K562 (cell line): ENCODE measurements around the gene RERE. TPM values are rescaled to one million over a fixed set of nuclear protein-coding genes. Genes with fewer than 3 reads are reported as not detected.
A peak's percentile ranks its signal among the peaks of the same experiment; 100 is the strongest.

Source experiments
- DMBX1 ChIP-seq: fragments of 250-450 bp; sonication (Bioruptor Pico); IDR thresholded peaks from 2 replicates; pipeline ENCODE4 v1.8.0; 2022; ENCODE audit warnings: inconsistent platforms, mild to moderate bottlenecking, moderate library complexity, borderline replicate concordance
- HSF4 ChIP-seq: fragments of 250-450 bp; sonication (Bioruptor Pico); IDR thresholded peaks from 2 replicates; pipeline ENCODE4 v2.1.2; 2022; ENCODE audit warnings: mild to moderate bottlenecking, moderate library complexity, borderline replicate concordance
- MTA2 ChIP-seq: fragments of 450-650 bp; IDR thresholded peaks from 2 replicates; pipeline ENCODE4 v1.6.1; 2016; ENCODE audit warnings: low read depth
- NFE2 ChIP-seq: IDR thresholded peaks from 2 replicates; pipeline ENCODE4 v1.6.1; 2014; ENCODE audit warnings: antibody characterized with exemption, low read depth
- PCBP1 ChIP-seq: fragments of 200-400 bp; formaldehyde crosslinking; IDR thresholded peaks from 2 replicates; pipeline ENCODE4 v1.6.1; 2018; ENCODE audit warnings: mild to moderate bottlenecking, low read depth, low read length; ENCODE audit not compliant: poor library complexity, severe bottlenecking
- ZNF589 ChIP-seq: fragments of 200-800 bp; sonication (Bioruptor generic); IDR thresholded peaks from 2 replicates; pipeline ENCODE4 v1.6.1; 2016; ENCODE audit warnings: low read depth, missing genetic modification characterization, missing compliant biosample characterization
- ZNF668 ChIP-seq: fragments of 250-450 bp; sonication (Bioruptor Pico); IDR thresholded peaks from 2 replicates; pipeline ENCODE4 v1.8.0; 2022; ENCODE audit warnings: mild to moderate bottlenecking, inconsistent platforms
- polyA plus RNA-seq, 8 experiments: library from polyadenylated mRNA; depleted of rRNA in 4 of 8; stranded (reverse) in 5 of 8; unstranded in 3 of 8; fragments of >200 nt; fragmentation: Nextera tagmentation in 2 of 8; fragmentation: Illumina TruSeq in 1 of 8; extraction: Ambion mirVana in 2 of 8; extraction: Trizol in 1 of 8; gene quantifications; 2 replicates each; pipeline versions ENCODE4 v1.2.1 to v1.2.3, GENCODE V29; 2011 to 2014; ENCODE audit warnings: inconsistent platforms in 1 of 8, missing spikeins in 1 of 8
- total RNA-seq, 7 experiments: library from RNA; depleted of rRNA in 6 of 7; stranded (reverse); fragments of >200 nt in 6 of 7; fragmentation: Illumina TruSeq in 2 of 7; extraction: Trizol in 2 of 7; gene quantifications; 2 replicates each; pipeline versions ENCODE4 v1.2.1 to v1.2.3, GENCODE V29; 2011 to 2021; ENCODE audit warnings: low replicate concordance in 1 of 7
- TF ChIP-seq, protein P1 (sequence below): fragments of 200-800 bp; sonication (Bioruptor generic); IDR thresholded peaks from 2 replicates; pipeline ENCODE4 v1.6.1; 2017; ENCODE audit warnings: missing genetic modification characterization, missing compliant biosample characterization
- TF ChIP-seq, protein P2 (sequence below): fragments of 450-650 bp; IDR thresholded peaks from one replicate; pipeline ENCODE4 v1.6.1; 2018; ENCODE audit warnings: mild to moderate bottlenecking, moderate library complexity; ENCODE audit not compliant: partially characterized antibody
- TF ChIP-seq, protein P3 (sequence below): fragments of 450-650 bp; formaldehyde crosslinking; IDR thresholded peaks from 2 replicates; pipeline ENCODE4 v1.4.0; 2020; ENCODE audit warnings: mild to moderate bottlenecking, mixed read lengths
- TF ChIP-seq, protein P4 (sequence below), 2 experiments: IDR thresholded peaks in 1 of 2; conservative IDR thresholded peaks in 1 of 2; 2 replicates each; pipeline ENCODE4 v1.6.1; 2016; ENCODE audit warnings: low read depth in 2 of 2, mild to moderate bottlenecking in 1 of 2, missing compliant biosample characterization in 1 of 2, missing genetic modification characterization in 1 of 2, moderate library complexity in 1 of 2
- TF ChIP-seq, protein P5 (sequence below): fragments of 250-450 bp; sonication (Bioruptor Pico); IDR thresholded peaks from 2 replicates; pipeline ENCODE4 v1.9.0; 2021; ENCODE audit warnings: mild to moderate bottlenecking, inconsistent platforms
- TF ChIP-seq, protein P6 (sequence below): IDR thresholded peaks from 2 replicates; pipeline ENCODE4 v1.6.1; 2014; ENCODE audit warnings: antibody characterized with exemption
- TF ChIP-seq, protein P7 (sequence below): fragments of 250-450 bp; sonication (Bioruptor Pico); IDR thresholded peaks from 2 replicates; pipeline ENCODE4 v1.6.1; 2021; ENCODE audit warnings: mild to moderate bottlenecking

The RERE gene
- total and polyA plus RNA-seq, 9 of the 15 experiments (the other 6 are each of a cell fraction or from before 2014, with no cell fraction given): 3.0 to 51.5 (median 13.4) TPM

DNA sequence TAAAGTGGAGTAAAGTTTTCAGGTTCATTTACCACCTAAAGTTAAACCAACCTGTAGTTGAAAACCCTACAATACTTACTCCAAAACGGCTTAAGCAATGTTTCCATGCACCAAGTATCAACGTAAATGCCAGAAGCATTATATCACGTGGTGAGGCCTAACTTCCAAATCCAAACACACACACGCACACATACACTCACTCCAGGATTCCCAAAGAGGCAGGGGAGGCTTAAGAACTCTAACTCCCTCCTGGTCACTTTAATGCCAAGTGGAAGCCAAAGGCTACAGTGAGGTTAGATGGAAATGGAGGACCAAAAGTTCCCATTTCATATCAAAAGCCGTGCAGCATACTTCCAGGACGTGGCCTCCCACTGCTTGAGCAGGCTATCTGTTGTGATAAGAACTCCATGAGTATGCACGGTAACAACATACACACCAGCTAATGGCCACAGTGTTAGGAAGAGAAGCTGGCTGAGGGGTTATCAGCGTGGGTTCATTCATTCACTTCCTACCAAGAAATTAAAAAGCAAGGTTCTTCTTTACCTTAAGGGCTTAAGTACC, 275.4 kb downstream of the RERE start (continued):
- TF ChIP-seq, protein P1, sequence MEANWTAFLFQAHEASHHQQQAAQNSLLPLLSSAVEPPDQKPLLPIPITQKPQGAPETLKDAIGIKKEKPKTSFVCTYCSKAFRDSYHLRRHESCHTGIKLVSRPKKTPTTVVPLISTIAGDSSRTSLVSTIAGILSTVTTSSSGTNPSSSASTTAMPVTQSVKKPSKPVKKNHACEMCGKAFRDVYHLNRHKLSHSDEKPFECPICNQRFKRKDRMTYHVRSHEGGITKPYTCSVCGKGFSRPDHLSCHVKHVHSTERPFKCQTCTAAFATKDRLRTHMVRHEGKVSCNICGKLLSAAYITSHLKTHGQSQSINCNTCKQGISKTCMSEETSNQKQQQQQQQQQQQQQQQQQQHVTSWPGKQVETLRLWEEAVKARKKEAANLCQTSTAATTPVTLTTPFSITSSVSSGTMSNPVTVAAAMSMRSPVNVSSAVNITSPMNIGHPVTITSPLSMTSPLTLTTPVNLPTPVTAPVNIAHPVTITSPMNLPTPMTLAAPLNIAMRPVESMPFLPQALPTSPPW (CRISPR knock-in tag): peak; percentile 39; the same call in 1 of the 2 replicates
- TF ChIP-seq ZNF668 (no peak), DMBX1 (peak; percentile 81), NFE2 (peak; percentile 56; the same call in 1 of the 2 replicates), ZNF589 (CRISPR knock-in tag) (peak; percentile 55; the same call in 1 of the 2 replicates), MTA2 (peak; percentile 79), PCBP1 (no peak), HSF4 (CRISPR knock-in tag) (no peak)
- TF ChIP-seq, protein P2, sequence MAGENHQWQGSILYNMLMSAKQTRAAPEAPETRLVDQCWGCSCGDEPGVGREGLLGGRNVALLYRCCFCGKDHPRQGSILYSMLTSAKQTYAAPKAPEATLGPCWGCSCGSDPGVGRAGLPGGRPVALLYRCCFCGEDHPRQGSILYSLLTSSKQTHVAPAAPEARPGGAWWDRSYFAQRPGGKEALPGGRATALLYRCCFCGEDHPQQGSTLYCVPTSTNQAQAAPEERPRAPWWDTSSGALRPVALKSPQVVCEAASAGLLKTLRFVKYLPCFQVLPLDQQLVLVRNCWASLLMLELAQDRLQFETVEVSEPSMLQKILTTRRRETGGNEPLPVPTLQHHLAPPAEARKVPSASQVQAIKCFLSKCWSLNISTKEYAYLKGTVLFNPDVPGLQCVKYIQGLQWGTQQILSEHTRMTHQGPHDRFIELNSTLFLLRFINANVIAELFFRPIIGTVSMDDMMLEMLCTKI: no peak
- TF ChIP-seq, protein P3, sequence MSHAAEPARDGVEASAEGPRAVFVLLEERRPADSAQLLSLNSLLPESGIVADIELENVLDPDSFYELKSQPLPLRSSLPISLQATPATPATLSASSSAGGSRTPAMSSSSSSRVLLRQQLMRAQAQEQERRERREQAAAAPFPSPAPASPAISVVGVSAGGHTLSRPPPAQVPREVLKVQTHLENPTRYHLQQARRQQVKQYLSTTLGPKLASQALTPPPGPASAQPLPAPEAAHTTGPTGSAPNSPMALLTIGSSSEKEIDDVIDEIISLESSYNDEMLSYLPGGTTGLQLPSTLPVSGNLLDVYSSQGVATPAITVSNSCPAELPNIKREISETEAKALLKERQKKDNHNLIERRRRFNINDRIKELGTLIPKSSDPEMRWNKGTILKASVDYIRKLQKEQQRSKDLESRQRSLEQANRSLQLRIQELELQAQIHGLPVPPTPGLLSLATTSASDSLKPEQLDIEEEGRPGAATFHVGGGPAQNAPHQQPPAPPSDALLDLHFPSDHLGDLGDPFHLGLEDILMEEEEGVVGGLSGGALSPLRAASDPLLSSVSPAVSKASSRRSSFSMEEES (CRISPR knock-in tag): peak; percentile 83
- TF ChIP-seq, protein P4, sequence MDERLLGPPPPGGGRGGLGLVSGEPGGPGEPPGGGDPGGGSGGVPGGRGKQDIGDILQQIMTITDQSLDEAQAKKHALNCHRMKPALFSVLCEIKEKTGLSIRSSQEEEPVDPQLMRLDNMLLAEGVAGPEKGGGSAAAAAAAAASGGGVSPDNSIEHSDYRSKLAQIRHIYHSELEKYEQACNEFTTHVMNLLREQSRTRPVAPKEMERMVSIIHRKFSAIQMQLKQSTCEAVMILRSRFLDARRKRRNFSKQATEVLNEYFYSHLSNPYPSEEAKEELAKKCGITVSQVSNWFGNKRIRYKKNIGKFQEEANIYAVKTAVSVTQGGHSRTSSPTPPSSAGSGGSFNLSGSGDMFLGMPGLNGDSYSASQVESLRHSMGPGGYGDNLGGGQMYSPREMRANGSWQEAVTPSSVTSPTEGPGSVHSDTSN (CRISPR knock-in tag; IDR thresholded peaks at IDR 0.05; ENCODE audit: low read depth): no peak
- TF ChIP-seq, protein P4 (tag; conservative IDR thresholded peaks at IDR 0.05; ENCODE audit: low read depth): no peak
- TF ChIP-seq, protein P5, sequence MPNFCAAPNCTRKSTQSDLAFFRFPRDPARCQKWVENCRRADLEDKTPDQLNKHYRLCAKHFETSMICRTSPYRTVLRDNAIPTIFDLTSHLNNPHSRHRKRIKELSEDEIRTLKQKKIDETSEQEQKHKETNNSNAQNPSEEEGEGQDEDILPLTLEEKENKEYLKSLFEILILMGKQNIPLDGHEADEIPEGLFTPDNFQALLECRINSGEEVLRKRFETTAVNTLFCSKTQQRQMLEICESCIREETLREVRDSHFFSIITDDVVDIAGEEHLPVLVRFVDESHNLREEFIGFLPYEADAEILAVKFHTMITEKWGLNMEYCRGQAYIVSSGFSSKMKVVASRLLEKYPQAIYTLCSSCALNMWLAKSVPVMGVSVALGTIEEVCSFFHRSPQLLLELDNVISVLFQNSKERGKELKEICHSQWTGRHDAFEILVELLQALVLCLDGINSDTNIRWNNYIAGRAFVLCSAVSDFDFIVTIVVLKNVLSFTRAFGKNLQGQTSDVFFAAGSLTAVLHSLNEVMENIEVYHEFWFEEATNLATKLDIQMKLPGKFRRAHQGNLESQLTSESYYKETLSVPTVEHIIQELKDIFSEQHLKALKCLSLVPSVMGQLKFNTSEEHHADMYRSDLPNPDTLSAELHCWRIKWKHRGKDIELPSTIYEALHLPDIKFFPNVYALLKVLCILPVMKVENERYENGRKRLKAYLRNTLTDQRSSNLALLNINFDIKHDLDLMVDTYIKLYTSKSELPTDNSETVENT: no peak
- TF ChIP-seq, protein P6, sequence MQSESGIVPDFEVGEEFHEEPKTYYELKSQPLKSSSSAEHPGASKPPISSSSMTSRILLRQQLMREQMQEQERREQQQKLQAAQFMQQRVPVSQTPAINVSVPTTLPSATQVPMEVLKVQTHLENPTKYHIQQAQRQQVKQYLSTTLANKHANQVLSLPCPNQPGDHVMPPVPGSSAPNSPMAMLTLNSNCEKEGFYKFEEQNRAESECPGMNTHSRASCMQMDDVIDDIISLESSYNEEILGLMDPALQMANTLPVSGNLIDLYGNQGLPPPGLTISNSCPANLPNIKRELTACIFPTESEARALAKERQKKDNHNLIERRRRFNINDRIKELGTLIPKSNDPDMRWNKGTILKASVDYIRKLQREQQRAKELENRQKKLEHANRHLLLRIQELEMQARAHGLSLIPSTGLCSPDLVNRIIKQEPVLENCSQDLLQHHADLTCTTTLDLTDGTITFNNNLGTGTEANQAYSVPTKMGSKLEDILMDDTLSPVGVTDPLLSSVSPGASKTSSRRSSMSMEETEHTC: 0 out of 2 replicates have a peak, but pooled peaks have one; percentile 10
- TF ChIP-seq, protein P7, sequence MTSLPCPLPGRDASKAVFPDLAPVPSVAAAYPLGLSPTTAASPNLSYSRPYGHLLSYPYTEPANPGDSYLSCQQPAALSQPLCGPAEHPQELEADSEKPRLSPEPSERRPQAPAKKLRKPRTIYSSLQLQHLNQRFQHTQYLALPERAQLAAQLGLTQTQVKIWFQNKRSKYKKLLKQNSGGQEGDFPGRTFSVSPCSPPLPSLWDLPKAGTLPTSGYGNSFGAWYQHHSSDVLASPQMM (CRISPR knock-in tag): no peak
